HG03457 (cell line): ENCODE results near the gene RGS19.

Source experiments
- ATAC-seq: cut with Tn5 transposase; IDR thresholded peaks from one replicate; pipeline ENCODE4 v1.9.1; 2021; ENCODE audit warnings: moderate number of reproducible peaks; ENCODE audit not compliant: unreplicated experiment

RGS19 gene

GRCh38 chr20:64037498-64038213 is 41.7 kb downstream of the RGS19 start:
- ATAC-seq = no peak

- no peak for ATAC-seq
Observed at GRCh38 chr20:64037199-64037497, 42.2 kb downstream of the RGS19 start.

- ATAC-seq = no peak
Observed at GRCh38 chr20:64036346-64037198, 42.7 kb downstream of the RGS19 start.

- ATAC-seq = no peak
Observed at GRCh38 chr20:64035933-64036345, 43.4 kb downstream of the RGS19 start, which contains the start of gene C20orf204. Gene C20orf204 (plus strand): TSS chr20:64036182. CDS start chr20:64036324, 142 bp downstream.

- no peak for ATAC-seq
Observed at GRCh38 chr20:64035066-64035932, 44.0 kb downstream of the RGS19 start.

- no peak for ATAC-seq
Observed at GRCh38 chr20:64033981-64034493, 45.3 kb downstream of the RGS19 start.

GRCh38 chr20:64032706-64033624 is 46.4 kb downstream of the RGS19 start:
- ATAC-seq = no peak

- ATAC-seq = no peak
Observed at GRCh38 chr20:64031822-64032314, 47.5 kb downstream of the RGS19 start.

- ATAC-seq = no peak
Observed at GRCh38 chr20:64030371-64031134, 48.8 kb downstream of the RGS19 start.

- ATAC-seq = no peak
Observed at GRCh38 chr20:64029293-64030117, 49.8 kb downstream of the RGS19 start.

- no peak for ATAC-seq
Observed at GRCh38 chr20:64027981-64028685, 51.2 kb downstream of the RGS19 start.

- no peak for ATAC-seq
Observed at GRCh38 chr20:64025826-64026412, 53.4 kb downstream of the RGS19 start.

- ATAC-seq = no peak
Observed at GRCh38 chr20:64025101-64025825, 54.1 kb downstream of the RGS19 start.

- no peak for ATAC-seq
Observed at GRCh38 chr20:64024141-64024990, 55.0 kb downstream of the RGS19 start.

GRCh38 chr20:64023361-64024140 is 55.8 kb downstream of the RGS19 start:
- no peak for ATAC-seq
